ENCODE measurements around the gene FBXO22. TPM values are rescaled to one million over a fixed set of nuclear protein-coding genes. Genes with fewer than 3 reads are reported as not detected.

FBXO22 gene
- total and polyA plus RNA-seq, 2 of the 8 experiments (the other 6 are each of a cell fraction or from before 2014, with no cell fraction given) = 33.2 to 67.3 TPM

- no peak for TF ChIP-seq POU5F1 (IDR thresholded peaks at IDR 0.05; ENCODE audit: low read depth, low read length)
- TF ChIP-seq GABPA (IDR thresholded peaks at IDR 0.05; ENCODE audit: borderline replicate concordance, insufficient read depth, low read length) = no peak
- no peak for TF ChIP-seq YY1 (IDR thresholded peaks at IDR 0.05; ENCODE audit: low read depth, low read length)
- no peak for TF ChIP-seq SP2 (IDR thresholded peaks at IDR 0.05; ENCODE audit: low read length)
These were observed 20.1 kb downstream of the FBXO22 start (continued) for GRCh38 chr15:75923756-75924155.
